ENCODE results near the gene GRID1. TPM values are rescaled to one million over a fixed set of nuclear protein-coding genes. Genes with fewer than 3 reads are reported as not detected.

GRID1 gene
- total RNA-seq, 1 donor from 2014 or later: 1.4 TPM

GRCh38 chr10:86393862-86394455 lies 27.4 kb upstream of the GRID1 start:
- no peak for TF ChIP-seq CTCF (IDR thresholded peaks at IDR 0.05)
- Histone ChIP-seq H3K4me3 (no peak overlapping the region), H3K36me3 (no peaks in the 10 kb centered on the region), H3K4me1 (no peaks in the 10 kb centered on the region), H3K27ac (no peak overlapping the region), H3K27me3 (peaks cover 4% of the 10 kb centered on the region), H3K9me3 (no peaks in the 10 kb centered on the region)
- DNase-seq (ENCODE audit: low spot score in 2 of 2): no peak
- intact Hi-C loops (cut with DNase I): loop anchor here (10.0 kb wide), 1 partner anchor 811 kb away; no protein-coding TSS in a partner anchor

GRCh38 chr10:86393362-86393761 lies 26.8 kb upstream of the GRID1 start:
- intact Hi-C loops (cut with DNase I): loop anchor here (10.0 kb wide), 1 partner anchor 811 kb away; no protein-coding TSS in a partner anchor
- no peaks in the 10 kb centered on the region for H3K4me1 ChIP-seq
- H3K4me3 ChIP-seq: no peak overlapping the region

GRCh38 chr10:86392723-86393094 lies 26.1 kb upstream of the GRID1 start:
- H3K36me3 ChIP-seq: no peaks in the 10 kb centered on the region
- no peaks in the 10 kb centered on the region for H3K9me3 ChIP-seq
- intact Hi-C loops (cut with DNase I): loop anchor here (10.0 kb wide), 1 partner anchor 812 kb away; no protein-coding TSS in a partner anchor
- no peak overlapping the region for H3K27ac ChIP-seq
- no peak for TF ChIP-seq CTCF (IDR thresholded peaks at IDR 0.05)
- H3K4me1 ChIP-seq: no peaks in the 10 kb centered on the region
- peaks cover 11% of the 10 kb centered on the region for H3K27me3 ChIP-seq
- no peak for DNase-seq (ENCODE audit: low spot score in 2 of 2)
- no peak overlapping the region for H3K4me3 ChIP-seq

More at GRCh38 chr10:86393362-86393761, 26.8 kb upstream of the GRID1 start:
- H3K27ac ChIP-seq: no peak overlapping the region
- DNase-seq (ENCODE audit: low spot score in 2 of 2): no peak
- no peaks in the 10 kb centered on the region for H3K9me3 ChIP-seq
- H3K27me3 ChIP-seq: peaks cover 4% of the 10 kb centered on the region
- H3K36me3 ChIP-seq: no peaks in the 10 kb centered on the region
- no peak for TF ChIP-seq CTCF (IDR thresholded peaks at IDR 0.05)

- peaks cover 11% of the 10 kb centered on the region for H3K27me3 ChIP-seq
- H3K9me3 ChIP-seq: no peaks in the 10 kb centered on the region
- intact Hi-C loops (cut with DNase I): loop anchor here (10.0 kb wide), 1 partner anchor 813 kb away; no protein-coding TSS in a partner anchor
- DNase-seq (ENCODE audit: low spot score in 2 of 2): no peak
- H3K27ac ChIP-seq: no peak overlapping the region
- H3K36me3 ChIP-seq: no peaks in the 10 kb centered on the region
- H3K4me1 ChIP-seq: no peaks in the 10 kb centered on the region
- no peak for TF ChIP-seq CTCF (IDR thresholded peaks at IDR 0.05)
- no peak overlapping the region for H3K4me3 ChIP-seq
These were observed 25.6 kb upstream of the GRID1 start for GRCh38 chr10:86391986-86392722.

GRCh38 chr10:86391236-86391840 lies 24.7 kb upstream of the GRID1 start:
- DNase-seq (ENCODE audit: low spot score in 2 of 2): no peak
- peaks cover 11% of the 10 kb centered on the region for H3K27me3 ChIP-seq
- no peaks in the 10 kb centered on the region for H3K36me3 ChIP-seq

More at GRCh38 chr10:86391236-86391840, 24.7 kb upstream of the GRID1 start:
- H3K4me1 ChIP-seq: no peaks in the 10 kb centered on the region
- H3K27ac ChIP-seq: no peak overlapping the region
- no peak for TF ChIP-seq CTCF (IDR thresholded peaks at IDR 0.05)
- no peaks in the 10 kb centered on the region for H3K9me3 ChIP-seq
- H3K4me3 ChIP-seq: no peak overlapping the region
- intact Hi-C loops (cut with DNase I): loop anchor here (10.0 kb wide), 1 partner anchor 813 kb away; no protein-coding TSS in a partner anchor
